ENCODE data around the gene GSG1L2.

The GSG1L2 gene

DNA sequence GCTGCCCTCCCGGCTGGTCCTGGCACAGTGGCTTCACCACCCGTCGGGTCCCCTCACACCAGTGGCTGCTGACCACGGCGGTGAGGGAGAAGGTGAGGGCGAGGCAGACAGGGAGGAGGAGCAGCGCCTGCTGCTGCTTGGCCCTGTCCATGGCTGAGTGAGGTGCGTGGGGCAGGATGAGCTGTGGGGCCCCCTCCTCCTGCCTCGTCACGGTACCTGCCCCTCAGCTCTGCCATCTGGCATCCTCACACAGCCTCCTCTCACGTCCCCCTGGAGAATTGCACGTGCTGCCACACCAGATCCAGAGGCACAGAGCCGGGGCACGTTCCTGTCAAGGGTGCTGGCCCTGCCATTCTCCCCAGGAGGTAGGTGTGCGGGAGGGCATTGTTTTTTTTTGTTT is at the start of gene GSG1L2:
TSS of gene GSG1L2 (minus strand) at position 159 of the 400 bp plus-strand sequence. CDS start at position 151, 8 bp downstream.
- no peak for DNase-seq (ENCODE audit: low read depth, low spot score)

DNA sequence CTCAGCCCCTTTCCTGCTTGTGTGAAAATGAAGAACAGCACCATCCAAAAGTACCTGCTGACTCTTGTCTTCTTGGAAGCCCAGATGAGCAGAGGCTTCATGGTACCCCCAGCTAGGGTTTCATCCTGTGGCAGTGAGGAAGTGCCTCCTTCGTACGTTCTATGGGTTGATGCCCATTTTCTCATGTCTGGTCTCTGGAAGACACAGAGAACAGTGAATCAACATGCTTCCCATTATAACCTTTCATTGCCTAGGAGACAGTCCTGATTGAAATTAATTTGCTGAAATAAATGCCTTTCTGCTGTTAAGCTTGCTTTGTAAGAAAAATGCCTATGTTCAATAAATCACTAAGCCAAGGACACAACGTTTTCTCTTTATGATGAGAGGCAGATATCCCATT is 46.7 kb upstream of the GSG1L2 start:
- no peak for DNase-seq (ENCODE audit: low read depth, low spot score)

DNA sequence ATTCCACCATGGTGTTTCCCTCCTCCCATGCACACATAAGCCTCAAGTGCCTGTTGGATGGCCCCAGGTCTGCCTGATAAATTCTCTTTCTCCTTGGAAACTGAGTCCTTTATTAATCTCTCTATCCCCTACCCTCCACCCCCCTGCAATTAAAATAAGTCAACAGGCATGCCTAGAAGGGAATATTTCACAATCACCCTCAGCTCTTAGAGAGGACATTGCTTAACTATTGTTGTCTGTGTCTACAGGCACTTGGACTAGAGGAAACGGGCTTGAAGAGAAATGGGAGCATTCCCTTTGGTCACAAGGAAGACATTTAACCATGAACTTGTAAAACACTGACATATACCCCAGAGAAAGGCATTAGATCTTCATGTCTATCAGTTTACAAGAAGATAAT is 43.7 kb upstream of the GSG1L2 start:
- no peak for DNase-seq (ENCODE audit: low read depth, low spot score)

DNA sequence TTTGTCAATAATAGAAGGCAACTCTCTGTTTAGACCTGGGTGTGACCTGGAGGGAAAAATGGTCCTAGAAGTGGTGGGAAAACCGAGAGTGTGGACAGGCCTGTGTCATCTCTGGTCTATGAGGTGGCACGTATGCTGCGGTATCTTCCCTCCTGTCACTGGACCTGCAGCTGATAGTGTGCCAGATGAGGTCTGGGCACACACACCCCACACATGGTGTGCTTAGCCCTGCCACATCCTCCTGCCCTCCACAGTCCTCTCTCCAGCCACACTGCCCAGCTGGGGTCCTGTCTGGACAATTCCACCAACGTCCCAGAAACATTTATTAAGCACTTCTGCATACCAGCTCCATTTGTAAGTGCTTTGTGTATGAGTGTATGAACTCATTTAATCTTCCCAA is 41.1 kb upstream of the GSG1L2 start:
- DNase-seq (ENCODE audit: low read depth, low spot score): no peak

DNA sequence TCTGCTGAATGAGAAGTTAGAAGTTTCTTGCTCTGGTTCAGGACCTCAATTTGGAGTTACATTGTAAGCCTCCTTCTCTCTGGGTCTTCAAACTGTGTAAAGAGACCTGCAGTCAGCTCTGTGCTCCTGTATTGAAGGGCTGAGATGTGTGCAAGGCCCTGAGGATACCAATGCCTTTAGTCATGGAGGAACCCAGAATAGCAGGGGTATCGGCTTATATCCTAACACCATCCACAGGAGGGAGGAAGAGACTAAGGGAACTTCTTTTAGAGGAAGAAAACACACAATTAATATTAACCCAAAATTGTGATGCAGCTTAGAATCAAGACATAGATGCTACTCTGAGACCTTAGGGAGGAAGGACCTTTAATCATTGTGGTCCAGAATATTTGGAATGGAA is 40.3 kb upstream of the GSG1L2 start:
- DNase-seq (ENCODE audit: low read depth, low spot score): no peak

DNA sequence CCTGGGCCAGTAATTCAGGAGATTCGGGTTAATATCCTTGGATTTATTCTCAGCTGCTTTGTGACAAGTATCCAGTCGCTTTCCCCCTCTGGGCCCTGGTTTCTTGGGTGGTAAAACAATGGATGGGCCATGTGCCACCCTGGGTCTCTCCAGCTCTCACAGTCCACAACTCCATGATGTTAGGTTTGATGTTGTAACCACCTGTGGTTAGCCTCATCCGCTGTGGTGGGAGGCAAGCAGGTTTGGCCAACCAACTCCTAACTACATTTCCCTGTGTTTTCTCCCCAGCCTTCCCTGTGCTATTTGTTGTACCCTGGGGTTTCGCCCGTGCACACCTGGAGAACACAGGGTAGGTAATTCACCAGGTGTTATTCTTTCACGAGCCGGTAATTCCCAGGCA is 39.0 kb upstream of the GSG1L2 start:
- DNase-seq (ENCODE audit: low read depth, low spot score): no peak

DNA sequence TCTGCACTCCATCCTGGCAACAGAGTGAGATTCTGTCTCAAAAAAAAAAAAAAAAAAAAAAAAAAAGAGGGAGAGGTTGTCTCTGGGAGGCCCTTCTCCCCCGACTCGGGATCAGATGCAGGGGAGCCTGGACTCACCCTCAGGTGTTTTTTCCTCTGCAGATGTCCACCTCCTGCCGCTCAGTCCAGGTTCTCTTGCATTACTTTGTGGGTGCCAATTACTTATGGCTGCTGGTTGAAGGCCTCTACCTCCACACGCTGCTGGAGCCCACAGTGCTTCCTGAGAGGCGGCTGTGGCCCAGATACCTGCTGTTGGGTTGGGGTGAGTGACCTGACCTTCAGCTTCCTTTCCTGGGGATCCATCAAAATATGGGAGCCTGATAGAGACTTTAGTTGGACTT is 37.9 kb upstream of the GSG1L2 start:
- no peak for DNase-seq (ENCODE audit: low read depth, low spot score)

DNA sequence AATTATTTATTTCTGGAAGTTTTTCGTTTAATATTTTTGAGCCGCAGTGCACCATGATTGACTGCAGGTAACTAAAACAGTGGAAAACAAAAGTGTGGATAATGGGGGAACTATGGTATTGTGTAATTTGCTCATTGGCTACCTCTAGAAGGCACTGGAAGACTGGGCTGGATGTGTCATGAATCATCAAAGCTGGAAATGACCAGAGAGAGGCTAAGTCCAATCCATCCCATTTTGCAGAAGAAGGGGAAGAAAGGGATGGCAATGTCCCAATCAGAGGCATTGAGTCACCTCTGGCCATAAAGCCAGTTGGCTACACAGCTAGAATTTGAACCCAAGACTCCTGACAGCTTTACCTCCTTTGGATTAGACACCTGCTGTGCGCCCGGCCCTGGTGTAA is 33.2 kb upstream of the GSG1L2 start:
- no peak for DNase-seq (ENCODE audit: low read depth, low spot score)

DNA sequence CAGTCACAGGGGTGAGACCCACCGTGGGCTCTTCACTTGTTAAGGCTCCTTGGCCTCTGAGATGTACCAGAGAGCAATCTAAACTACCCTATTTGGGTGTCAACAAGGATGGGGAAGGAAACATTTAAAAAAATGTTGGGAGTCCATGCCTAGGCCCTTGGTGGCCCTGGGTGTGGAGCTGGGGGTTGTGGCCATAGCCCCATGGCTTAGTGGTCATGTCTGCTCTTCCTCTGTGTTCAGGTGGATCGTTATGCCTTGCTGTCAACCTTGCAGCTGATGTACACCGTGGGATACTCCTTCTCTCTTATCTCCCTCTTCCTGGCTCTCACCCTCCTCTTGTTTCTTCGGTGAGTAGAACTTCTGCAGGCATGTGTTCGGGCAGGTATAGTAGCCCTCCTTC is 32.4 kb upstream of the GSG1L2 start:
- no peak for DNase-seq (ENCODE audit: low read depth, low spot score)

DNA sequence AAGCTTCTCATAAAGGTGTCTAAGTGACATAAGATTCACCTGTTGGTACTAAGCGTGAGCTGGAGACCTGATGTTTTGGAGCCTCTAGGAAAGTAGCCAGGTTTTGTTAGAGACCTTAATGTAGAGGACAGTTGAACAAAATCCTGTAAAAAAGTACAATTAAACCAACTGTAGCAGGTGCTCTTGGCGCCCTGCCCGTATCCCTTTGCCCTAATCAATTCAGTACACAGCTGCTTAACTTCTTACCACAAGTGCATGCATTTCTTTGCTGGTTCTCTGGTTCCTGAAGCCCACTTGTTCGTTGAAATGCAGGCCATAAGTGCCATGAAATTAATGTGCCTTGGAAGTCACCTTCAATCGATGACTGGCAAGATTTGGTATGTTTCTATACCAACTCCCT is 28.3 kb upstream of the GSG1L2 start:
- DNase-seq (ENCODE audit: low read depth, low spot score): no peak

DNA sequence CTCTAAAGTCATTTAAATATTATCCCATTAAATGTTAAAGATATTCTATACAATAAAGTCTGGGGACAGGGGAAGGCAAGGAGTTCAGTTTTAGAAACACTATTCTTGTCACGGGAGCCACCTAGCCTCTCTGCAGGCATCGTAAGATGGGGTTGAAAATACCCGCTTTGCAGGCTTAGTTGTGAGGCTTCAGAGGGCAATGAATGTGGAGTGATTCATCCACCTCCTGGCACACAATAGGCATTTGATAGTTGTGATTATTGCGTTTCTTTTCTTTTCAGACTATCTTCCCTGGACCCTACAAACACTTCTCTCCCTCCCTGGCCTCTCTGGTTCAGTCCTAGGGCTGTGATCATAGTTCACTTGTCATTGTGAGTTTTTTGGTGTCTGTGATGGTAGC is 23.4 kb upstream of the GSG1L2 start:
- no peak for DNase-seq (ENCODE audit: low read depth, low spot score)

DNA sequence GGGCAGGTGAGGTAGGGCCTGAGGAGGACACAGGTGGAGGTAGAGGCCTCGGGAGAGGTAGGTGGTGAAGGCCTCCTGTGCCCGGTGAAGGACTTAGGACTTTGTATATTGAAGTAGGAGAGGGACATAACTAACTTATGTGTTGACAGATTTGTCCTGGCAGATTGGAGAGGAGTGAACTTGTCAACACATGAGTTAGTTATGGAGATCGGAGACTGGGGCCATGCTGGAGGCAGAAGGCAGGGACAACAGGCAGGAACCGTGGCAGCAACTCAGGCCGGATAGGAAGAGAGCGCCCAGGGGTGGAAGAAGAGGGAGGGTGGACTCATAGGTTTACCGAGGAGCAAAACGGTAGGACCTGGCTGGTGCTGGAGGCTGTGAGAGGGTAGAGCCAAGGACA is 22.3 kb upstream of the GSG1L2 start:
- no peak for DNase-seq (ENCODE audit: low read depth, low spot score)

DNA sequence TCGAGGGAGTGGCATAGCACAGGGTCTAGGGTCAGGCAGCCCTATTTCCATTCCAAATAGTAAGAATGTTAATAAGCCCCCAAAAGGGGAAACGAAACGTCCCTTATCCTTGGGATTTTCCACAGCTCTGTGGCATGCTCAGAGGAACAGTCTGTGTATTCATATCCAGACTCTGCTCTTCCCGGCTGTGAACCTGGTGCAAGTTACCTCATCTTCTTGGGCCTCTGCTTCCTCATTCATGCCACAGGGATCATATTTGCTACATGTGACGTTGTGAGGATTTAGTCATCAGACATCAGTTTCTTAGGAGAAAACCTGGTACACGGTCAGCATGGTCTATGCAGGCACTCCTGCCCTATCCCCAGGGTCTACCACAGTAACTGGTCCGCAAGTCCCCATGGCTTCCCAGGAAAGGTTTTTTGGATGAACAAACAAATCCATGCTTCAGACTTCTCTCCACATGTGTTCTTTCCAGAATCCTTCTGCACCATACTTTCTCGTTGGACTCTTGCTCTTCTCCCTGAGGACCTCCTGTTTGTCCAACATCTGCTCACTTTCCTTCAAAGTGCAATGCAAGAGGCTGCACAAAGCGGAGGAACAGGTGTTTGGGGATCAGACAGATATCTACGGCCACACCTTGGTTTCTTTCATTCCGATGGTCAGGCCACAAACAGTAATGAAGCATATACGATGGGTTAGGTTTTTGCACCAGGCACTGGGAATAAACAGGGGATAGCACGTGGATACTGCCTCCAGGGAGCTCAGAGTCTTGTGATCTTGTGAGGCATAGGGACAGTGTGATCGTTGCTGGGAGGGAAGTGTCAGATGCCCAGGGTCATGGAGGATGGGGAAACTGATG is 21.5 kb upstream of the GSG1L2 start:
- DNase-seq (ENCODE audit: low read depth, low spot score): no peak

DNA sequence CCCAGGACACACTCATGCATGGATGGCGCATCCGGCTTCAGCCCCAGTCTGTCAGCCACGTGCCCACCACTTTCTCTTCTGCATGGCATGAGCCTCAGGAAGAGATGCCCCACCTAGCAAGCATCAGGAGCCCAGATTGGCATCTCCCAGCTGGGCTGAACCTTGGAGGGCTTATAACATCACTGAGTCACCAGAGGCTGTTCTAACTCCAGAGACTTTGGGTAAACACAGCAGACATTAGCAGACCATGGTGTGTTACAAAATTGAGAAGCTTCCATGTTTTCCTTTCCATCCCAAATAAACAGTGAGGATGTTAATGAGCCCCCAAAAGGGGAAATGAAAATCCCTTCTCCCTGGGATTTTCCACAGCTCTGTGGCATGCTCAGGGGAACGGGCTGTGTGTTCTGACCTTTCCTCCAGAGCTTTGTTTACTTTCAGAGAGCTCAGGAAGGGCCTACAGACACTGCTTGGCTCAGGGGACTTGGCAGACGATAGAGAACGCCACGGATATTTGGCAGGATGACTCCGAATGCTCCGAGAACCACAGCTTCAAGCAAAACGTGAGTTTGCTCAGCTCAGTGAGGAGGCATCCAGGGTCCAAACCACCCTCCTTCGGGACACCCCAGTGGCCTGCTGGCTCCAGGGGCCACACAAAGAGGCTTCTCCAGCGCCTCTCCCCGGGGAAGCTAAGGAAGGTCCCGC is 20.3 kb upstream of the GSG1L2 start:
- DNase-seq (ENCODE audit: low read depth, low spot score): peak; percentile 57

DNA sequence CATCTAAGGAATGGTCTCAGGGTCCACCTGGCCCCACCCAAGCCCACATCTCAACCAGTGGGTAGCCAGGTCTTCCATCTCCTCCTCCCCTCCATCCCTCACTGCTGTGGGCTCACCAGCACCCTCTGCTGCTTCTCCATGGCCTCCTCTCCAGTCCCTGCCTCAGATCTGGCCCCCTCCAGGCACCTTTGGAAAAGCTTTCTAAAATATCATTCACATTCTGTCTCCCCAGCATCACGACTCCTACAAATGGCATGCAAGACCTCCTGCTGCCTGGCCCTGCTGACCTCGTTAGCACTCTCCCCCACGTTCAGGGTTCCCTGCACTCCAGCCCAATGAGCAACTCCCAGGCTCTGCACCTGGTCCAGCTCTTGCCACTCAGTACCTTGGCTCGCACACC is 17.6 kb upstream of the GSG1L2 start:
- DNase-seq (ENCODE audit: low read depth, low spot score): no peak

DNA sequence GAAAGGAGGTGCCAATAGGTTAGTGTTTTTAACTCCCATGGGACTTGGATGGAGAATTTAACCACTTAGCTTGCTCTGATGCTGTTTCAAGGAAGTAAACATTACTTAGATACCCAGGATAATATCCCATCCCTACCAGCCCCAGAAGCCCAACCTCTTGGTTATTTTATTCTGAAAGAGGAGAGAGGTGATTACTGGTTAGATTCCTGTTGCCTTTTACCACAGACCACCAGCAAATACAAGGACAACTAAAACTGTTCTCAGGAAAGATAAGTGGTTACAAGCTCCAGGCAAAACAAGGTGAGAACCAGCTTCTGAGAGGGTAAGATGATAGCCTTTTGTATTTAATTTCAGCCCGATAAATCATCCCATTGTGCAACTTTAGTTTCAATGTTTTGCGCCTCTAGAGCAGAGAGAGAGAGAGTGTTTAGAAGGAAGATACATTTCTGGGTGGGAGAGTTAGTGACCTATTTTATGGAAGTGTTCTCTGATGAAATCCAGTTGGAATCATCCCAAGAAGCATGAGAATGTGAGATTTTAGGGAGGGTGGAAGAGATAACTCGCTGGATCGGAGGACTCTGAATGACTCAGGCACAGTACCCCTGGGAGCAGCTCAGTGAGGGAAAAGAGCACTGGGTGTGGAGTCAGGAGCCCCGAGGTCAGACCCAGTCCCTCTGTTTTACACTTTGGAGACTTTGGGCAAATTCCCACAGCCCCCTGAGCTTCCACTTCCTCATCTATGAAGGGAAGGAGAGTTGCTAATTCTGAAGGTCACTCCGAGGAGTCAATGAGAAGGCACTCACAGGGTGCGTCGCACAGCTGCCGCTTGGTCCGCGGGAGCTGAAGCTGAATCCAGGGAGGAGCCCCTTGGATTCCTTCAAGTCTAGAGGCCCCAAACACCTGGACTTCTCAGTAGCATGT is 15.9 kb upstream of the GSG1L2 start:
- DNase-seq (ENCODE audit: low read depth, low spot score): no peak

DNA sequence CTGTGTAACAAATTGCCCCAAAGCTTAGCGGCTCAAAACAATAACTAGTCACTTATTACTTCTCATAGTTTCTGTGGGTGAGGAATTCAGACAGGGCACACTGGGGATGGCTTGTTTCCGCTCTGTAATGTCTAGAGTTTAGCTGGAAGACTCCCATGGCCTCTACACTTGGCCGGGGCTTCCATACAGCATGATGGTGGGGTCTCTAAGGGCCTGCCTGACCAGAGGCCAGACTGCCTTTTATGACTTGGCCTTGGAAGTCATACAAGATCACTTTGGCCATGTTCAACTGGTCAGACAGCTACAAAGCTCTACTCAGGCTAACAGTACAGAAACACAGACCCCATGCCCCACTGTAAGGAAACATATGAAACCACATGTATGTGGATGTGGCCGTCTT is 12.0 kb upstream of the GSG1L2 start:
- no peak for DNase-seq (ENCODE audit: low read depth, low spot score)

DNA sequence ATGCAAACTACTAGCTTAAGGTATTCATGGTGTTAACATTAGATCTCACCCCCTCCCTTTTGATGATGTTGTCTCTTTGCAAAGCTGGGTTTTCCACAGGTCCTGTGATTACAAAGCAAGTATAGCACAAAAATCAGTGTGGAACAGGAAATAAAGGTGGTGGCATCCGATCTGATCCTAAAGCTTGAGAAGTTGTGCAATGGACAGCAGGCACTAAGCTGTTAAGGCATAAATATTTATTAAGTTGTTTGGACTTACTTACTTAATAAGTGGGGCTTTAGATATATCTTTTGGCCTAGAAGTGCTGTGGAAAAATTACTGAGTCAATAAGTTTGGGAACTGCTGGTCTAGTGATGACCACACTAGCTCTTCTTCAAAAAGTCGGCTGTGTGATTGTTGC is 8.8 kb upstream of the GSG1L2 start:
- DNase-seq (ENCODE audit: low read depth, low spot score): no peak

DNA sequence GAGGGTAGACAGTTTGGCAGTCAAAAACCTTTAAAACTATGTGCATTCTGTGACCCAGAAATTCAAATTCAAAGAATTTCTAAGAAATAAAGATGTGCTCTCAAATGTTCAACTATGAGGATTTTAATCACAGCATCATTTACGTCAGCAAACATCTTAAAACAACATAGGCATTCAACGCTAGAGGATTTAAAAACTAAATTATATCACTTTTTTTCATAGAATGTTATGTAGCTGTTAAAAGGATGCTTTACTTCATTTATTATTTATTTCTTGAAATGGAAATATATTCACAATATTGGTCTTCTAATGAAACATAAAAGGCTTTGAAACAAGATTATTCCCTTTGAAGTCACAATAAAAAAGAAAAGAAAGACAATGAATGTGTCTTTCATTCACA is 7.5 kb upstream of the GSG1L2 start:
- DNase-seq (ENCODE audit: low read depth, low spot score): no peak

DNA sequence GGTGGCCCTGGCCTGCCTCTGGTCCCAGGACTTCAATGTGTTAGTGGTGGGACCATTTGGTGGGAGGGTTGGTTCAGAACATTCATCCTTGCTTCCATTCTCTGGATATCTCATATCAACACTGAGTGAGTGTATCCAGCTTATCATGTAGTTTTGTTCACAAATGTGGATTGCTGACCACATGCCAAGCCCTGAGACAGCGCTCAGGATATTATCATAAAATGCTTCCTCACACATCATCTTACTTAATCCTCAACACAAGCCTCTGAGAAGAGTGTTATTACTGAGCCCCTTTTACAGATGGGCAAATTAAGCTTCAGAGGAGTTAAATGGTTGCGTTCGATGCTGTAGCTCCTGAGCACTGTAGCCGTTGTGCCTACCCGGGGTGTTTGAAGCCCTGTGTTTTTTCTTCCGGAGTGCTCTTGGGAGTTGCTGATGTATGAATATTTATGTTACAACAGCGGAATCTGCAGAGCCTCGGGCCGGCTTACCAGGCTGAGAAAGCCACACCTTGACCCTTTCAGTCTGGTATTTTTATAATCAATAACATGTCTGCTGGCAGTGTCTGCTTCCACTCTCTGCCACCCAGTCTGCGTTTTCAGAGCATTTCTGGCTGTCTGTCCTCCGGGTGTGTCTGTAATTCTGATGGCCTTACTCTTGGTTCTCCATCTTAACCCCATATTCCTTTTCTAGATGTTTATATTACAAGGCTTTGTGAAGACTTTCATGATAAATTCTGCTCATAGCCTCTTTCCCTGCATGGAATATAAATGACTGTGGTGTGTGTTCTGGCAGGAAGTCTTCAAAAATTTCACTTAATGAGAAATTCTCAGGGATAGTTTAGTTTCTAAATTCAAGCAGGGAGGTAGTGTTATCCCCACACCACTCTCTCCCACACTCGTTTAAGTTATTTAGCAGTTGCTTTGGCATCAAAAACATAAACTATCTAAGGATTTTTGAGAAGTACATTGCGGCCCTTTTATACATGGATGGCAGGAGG is 6.7 kb upstream of the GSG1L2 start:
- DNase-seq (ENCODE audit: low read depth, low spot score): no peak

DNA sequence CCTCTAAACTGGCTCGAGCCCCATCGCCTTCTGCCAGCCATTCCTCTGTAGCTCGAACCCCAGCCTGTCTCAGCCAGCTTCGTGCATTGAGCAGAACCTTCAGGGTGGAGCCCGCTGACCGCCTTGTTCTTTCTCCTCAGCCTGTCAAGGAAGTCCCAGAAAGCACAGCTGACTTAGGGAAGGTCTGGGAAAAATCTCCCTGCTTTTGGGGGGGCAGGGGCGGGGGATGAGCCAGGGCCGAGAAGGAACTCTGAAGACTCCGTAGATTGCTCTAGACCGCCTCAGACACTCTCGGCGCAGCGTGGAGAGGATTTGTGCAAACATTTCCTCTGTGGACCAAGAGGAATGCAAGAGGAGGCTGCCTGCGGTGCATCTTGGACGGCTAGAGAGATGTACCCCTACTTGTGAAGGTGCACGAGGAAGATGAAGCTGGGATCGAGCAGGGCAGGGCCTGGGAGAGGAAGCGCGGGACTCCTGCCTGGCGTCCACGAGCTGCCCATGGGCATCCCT is 3.8 kb upstream of the GSG1L2 start, which contains the start of gene GLP2R:
TSS of gene GLP2R (plus strand) at position 284 of the 510 bp plus-strand sequence. CDS start at position 424, 140 bp downstream.
- DNase-seq (ENCODE audit: low read depth, low spot score): no peak

Measured in smooth muscle cell of the brain vasculature (primary cell).